DOHH2 (cell line): Measurements from ENCODE around the gene CHD8.

Experiments
- H3F3A ChIP-seq: fragments of 200-600 bp; sonication (generic), shearing (Covaris generic); 2 replicates; pipeline ENCODE4 v1.6.0; 2016; ENCODE audit warnings: antibody characterized with exemption, mild to moderate bottlenecking; ENCODE audit not compliant: control insufficient read depth, insufficient read depth
- H3K27ac ChIP-seq: fragments of 200-600 bp; sonication (generic); 2 replicates; pipeline ENCODE4 v1.5.1; 2014; ENCODE audit warnings: low read depth, mild to moderate bottlenecking, low read length, moderate library complexity
- H3K27me3 ChIP-seq: fragments of 200-600 bp; sonication (generic); 2 replicates; pipeline ENCODE4 v1.6.1; 2014; ENCODE audit warnings: mild to moderate bottlenecking, low read length, mixed read lengths; ENCODE audit not compliant: control insufficient read depth
- H3K36me3 ChIP-seq: fragments of 200-600 bp; sonication (generic); 2 replicates; pipeline ENCODE4 v1.6.1; 2014; ENCODE audit warnings: mild to moderate bottlenecking, low read length, moderate library complexity, mixed read lengths; ENCODE audit not compliant: control insufficient read depth
- H3K4me1 ChIP-seq: fragments of 200-600 bp; sonication (generic); 2 replicates; pipeline ENCODE4 v1.6.1; 2014; ENCODE audit warnings: mild to moderate bottlenecking, low read length, mixed read lengths; ENCODE audit not compliant: control insufficient read depth
- H3K4me2 ChIP-seq: fragments of 200-600 bp; sonication (generic); 2 replicates; pipeline ENCODE4 v1.6.0; 2014; ENCODE audit warnings: mild to moderate bottlenecking, low read length, moderate library complexity
- H3K4me3 ChIP-seq: fragments of 200-600 bp; sonication (generic); 2 replicates; pipeline ENCODE4 v1.5.1; 2014; ENCODE audit warnings: mild to moderate bottlenecking, low read length, mixed read lengths
- H3K79me2 ChIP-seq: fragments of 200-600 bp; sonication (generic); 2 replicates; pipeline ENCODE4 v1.6.1; 2014; ENCODE audit warnings: mild to moderate bottlenecking, low read length, mixed read lengths; ENCODE audit not compliant: control insufficient read depth
- H3K9me2 ChIP-seq: fragments of 200-600 bp; sonication (generic); replicated peaks from 2 replicates; pipeline ENCODE4 v1.6.1; 2014; ENCODE audit warnings: mild to moderate bottlenecking, low read length, mixed read lengths; ENCODE audit not compliant: control insufficient read depth
- H3K9me3 ChIP-seq: fragments of 200-600 bp; sonication (generic); 2 replicates; pipeline ENCODE4 v1.6.1; 2014; ENCODE audit warnings: antibody characterized with exemption, low read length, mixed read lengths; ENCODE audit not compliant: control insufficient read depth, insufficient read depth
- H4K20me1 ChIP-seq: fragments of 200-600 bp; sonication (generic); 2 replicates; pipeline ENCODE4 v1.6.0; 2014; ENCODE audit warnings: low read depth, mild to moderate bottlenecking, antibody characterized with exemption, low read length, moderate library complexity; ENCODE audit not compliant: control insufficient read depth, insufficient read depth
- EZH2phosphoT487 ChIP-seq: fragments of 200-600 bp; sonication (generic); IDR thresholded peaks from 2 replicates; pipeline ENCODE4 v1.6.1; 2017; ENCODE audit warnings: borderline replicate concordance, mild to moderate bottlenecking, antibody characterized with exemption, low read length, moderate library complexity, mixed read lengths
- TF ChIP-seq, protein P1 (sequence below): fragments of 200-600 bp; sonication (generic); IDR thresholded peaks from one replicate; pipeline ENCODE4 v1.5.1; 2014; ENCODE audit warnings: antibody characterized with exemption, mild to moderate bottlenecking, low read depth, low read length; ENCODE audit not compliant: poor library complexity, severe bottlenecking

The CHD8 gene

GRCh38 chr14:21494902-21495762 is 39.2 kb upstream of the CHD8 start:
- no peaks in the 10 kb centered on the region for H3K9me3 ChIP-seq
- H3K27me3 ChIP-seq, result no peaks in the 10 kb centered on the region
- no peak overlapping the region for H3K4me3 ChIP-seq
- H4K20me1 ChIP-seq, result no peaks in the 10 kb centered on the region
- H3K4me2 ChIP-seq, result no peak overlapping the region
- H3K27ac ChIP-seq, result no peak overlapping the region
- peaks cover 7% of the 10 kb centered on the region; the same call in 1 of the 2 replicates for H3F3A ChIP-seq
- no peak for TF ChIP-seq EZH2phosphoT487
- TF ChIP-seq, protein P1, sequence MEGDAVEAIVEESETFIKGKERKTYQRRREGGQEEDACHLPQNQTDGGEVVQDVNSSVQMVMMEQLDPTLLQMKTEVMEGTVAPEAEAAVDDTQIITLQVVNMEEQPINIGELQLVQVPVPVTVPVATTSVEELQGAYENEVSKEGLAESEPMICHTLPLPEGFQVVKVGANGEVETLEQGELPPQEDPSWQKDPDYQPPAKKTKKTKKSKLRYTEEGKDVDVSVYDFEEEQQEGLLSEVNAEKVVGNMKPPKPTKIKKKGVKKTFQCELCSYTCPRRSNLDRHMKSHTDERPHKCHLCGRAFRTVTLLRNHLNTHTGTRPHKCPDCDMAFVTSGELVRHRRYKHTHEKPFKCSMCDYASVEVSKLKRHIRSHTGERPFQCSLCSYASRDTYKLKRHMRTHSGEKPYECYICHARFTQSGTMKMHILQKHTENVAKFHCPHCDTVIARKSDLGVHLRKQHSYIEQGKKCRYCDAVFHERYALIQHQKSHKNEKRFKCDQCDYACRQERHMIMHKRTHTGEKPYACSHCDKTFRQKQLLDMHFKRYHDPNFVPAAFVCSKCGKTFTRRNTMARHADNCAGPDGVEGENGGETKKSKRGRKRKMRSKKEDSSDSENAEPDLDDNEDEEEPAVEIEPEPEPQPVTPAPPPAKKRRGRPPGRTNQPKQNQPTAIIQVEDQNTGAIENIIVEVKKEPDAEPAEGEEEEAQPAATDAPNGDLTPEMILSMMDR, result no peak
- H3K4me1 ChIP-seq, result no peaks in the 10 kb centered on the region
- H3K9me2 ChIP-seq, result no peaks in the 10 kb centered on the region
- peaks cover 78% of the 10 kb centered on the region for H3K36me3 ChIP-seq
- no peaks in the 10 kb centered on the region for H3K79me2 ChIP-seq

DNA sequence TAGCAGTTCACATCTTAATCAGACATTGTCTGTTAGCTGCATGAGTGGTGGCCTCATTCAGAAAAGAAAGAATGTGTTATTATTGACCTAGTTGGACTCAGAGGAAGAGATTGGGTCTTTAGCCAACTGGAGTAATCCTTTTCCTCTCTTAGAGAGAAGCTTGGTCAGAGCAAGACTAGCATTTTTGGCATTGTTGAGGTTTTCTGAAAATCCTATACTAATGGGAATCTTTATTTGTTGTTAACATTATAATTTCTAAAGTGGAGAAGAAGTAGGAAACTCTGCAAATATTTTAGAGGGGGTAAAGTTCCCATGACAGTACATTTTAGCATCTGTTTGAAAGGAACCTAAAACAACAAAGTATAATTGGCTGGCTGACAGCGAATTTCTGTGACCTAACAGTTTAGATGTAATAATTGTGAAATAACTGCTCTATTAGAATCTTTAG is 30.7 kb upstream of the CHD8 start:
- Histone ChIP-seq H3K27me3 (no peaks in the 10 kb centered on the region), H3K9me3 (no peaks in the 10 kb centered on the region), H3K36me3 (peaks cover 36% of the 10 kb centered on the region), H3K4me3 (no peak overlapping the region), H3K79me2 (peaks cover 7% of the 10 kb centered on the region), H4K20me1 (no peaks in the 10 kb centered on the region), H3K9me2 (no peaks in the 10 kb centered on the region), H3F3A (no peaks in the 10 kb centered on the region), H3K4me2 (no peak overlapping the region), H3K4me1 (no peaks in the 10 kb centered on the region), H3K27ac (no peak overlapping the region)
- no peak for TF ChIP-seq EZH2phosphoT487
- TF ChIP-seq, protein P1, result no peak

DNA sequence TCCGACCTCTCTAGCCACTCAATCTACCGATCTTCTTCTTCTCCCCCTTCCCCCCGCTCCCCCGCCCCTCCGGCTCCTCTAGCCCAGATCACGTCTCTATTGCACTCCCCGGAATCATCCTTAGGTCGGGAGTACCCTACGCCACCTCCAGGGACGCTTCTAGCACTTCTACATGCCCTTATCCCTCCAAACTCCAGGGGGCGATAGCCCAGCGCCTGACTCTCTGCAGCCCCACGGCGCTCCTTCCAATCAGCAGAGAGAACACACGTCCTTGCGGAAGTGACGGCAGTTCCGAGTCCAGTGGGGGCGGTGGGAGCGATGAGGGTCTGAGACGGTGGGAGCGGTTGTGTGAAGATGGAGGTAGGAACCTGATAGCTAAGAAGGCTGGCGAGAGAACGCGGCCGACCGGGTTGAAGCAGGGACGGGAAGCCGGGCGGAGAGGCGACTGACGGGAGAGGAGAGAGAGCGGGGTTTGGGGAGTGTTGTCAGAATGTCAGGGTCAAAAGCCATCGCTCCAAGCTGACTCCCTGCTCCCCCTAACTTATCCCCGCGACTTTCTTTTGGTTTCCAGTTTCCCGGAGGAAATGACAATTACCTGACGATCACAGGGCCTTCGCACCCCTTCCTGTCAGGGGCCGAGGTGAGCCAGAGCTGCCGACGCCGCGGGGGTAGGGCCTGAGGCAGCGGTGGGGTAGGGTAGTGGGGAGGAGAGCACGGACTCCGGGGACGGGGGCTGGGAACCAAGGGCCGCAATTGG is 21.2 kb upstream of the CHD8 start, which contains the start of the genes RAB2B and TOX4:
TSS of gene RAB2B (minus strand) at position 35 of the 757 bp plus-strand sequence. CDS start 87 bp downstream, outside the sequence.
TSS of gene TOX4 (plus strand) at position 271 of the 757 bp plus-strand sequence. CDS start at position 355, 84 bp downstream.
- Histone ChIP-seq H3K36me3 (peaks cover 22% of the 10 kb centered on the region), H3K79me2 (peaks cover 47% of the 10 kb centered on the region), H3K9me3 (no peaks in the 10 kb centered on the region), H3K9me2 (no peaks in the 10 kb centered on the region), H4K20me1 (no peaks in the 10 kb centered on the region), H3K4me2 (peak within 1 kb of the TSS; percentile 80), H3K4me1 (peaks cover 15% of the 10 kb centered on the region), H3K27me3 (no peaks in the 10 kb centered on the region), H3K4me3 (peak within 1 kb of the TSS; percentile 97), H3F3A (peaks cover 3% of the 10 kb centered on the region; the same call in 1 of the 2 replicates), H3K27ac (peak within 1 kb of the TSS; percentile 63)
- TF ChIP-seq, protein P1, result peak; percentile 90
- no peak for TF ChIP-seq EZH2phosphoT487
